Motor neuron (in vitro differentiated cells): ENCODE data around the gene KLF6. TPM values are rescaled to one million over a fixed set of nuclear protein-coding genes. Genes with fewer than 3 reads are reported as not detected.

Experiments used
- ATAC-seq, 8 experiments: fragments of 200-7000 bp; cut with Tn5 transposase; replicated peaks in 6 of 8; 2 replicates each; pipeline ENCODE4 v1.8.0; 2021; ENCODE audit warnings: mild to moderate bottlenecking in 8 of 8, moderate library complexity in 8 of 8
- H3K27ac ChIP-seq, 2 donors: fragments of 250-450 bp; sonication (Bioruptor Pico); 2 replicates each; pipeline ENCODE4 v1.9.0; 2021; ENCODE audit warnings: antibody characterized with exemption in 2 of 2, mild to moderate bottlenecking in 2 of 2, moderate library complexity in 1 of 2
- H3K4me1 ChIP-seq, 2 donors: fragments of 250-450 bp; sonication (Bioruptor Pico); replicated peaks in 1 of 2; 2 replicates each; pipeline ENCODE4 v1.6.1; 2021; ENCODE audit warnings: antibody characterized with exemption in 2 of 2, mild to moderate bottlenecking in 2 of 2, moderate library complexity in 1 of 2
- H3K4me3 ChIP-seq, 5 donors: fragments of 250-450 bp; sonication (Bioruptor Pico); 2 replicates each; pipeline ENCODE4 v1.9.0; 2021; ENCODE audit warnings: antibody characterized with exemption in 5 of 5, mild to moderate bottlenecking in 5 of 5, moderate library complexity in 4 of 5
- WGBS, 10 experiments: fragments of 450-650 bp; shearing (Covaris generic); methylation state at CpG; one replicate each; pipeline ENCODE4 v1.0.0; 2022; 5-methylcytosine and 5-hydroxymethylcytosine counted together
- in situ Hi-C, 9 experiments: fragments of 400-800 bp; cut with MboI; loops; one replicate each; pipeline ENCODE4 v1.15.0; 2021; ENCODE audit warnings: low sequenced_read_pairs in 9 of 9, low pct_unique_long_range_greater_than_20kb in 2 of 9; ENCODE audit not compliant: unreplicated experiment in 9 of 9
- total RNA-seq, 8 experiments: library from RNA; unstranded; fragments of 300-600 nt; gene quantifications; 2 replicates each; pipeline versions ENCODE4 v1.2.3 to v1.2.4, GENCODE V29; 2022

The KLF6 gene
- total RNA-seq, 8 experiments from 2014 or later: 7.9 to 30.7 (median 23.7) TPM

DNA sequence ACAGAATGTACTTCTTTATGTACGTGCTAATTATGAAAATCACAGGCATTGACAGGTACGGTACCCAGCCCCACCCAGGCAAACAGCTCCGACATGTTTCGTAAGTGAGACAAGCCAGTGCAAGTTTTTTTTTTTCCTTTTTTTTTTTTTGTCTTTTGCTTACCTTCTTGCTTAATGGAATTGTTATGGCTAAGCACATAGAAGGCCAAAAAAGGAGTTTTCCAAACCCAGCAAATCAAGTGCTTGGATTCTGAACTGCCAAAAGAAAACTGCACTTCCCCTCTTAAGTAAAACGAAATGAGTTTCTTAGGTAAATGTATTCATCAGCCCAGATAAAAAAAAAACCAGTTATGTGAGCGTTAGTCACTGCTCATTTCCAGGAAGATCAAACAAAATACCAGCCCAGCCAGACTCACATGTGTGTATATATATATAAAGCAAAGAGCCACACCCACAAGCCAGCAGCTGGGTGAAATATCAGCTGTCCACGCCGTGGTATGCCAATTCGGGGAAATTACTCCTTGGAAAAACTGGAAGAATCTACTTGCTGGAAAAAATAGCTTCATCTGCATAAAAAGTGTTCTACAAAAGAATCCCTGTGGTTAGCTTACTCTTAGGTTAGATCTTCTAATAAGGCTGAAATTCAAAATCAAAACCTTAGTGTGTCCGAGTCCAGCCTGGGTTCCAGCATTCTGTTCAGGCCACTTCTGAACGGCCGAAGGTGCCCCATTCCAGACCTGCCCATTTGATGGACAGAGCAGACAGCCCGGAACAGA, 8.0 kb downstream of the KLF6 start:
- no peak overlapping the region for H3K4me3 ChIP-seq
- H3K27ac ChIP-seq: no peak overlapping the region
- peak in 3 of 8 experiments; percentile 35 to 67 (median 51) for ATAC-seq
- 24 to 99% (median 90%) methylated on average over 5 to 12 of the region's 13 CpGs for WGBS, 10 experiments
- in situ Hi-C loops: loop anchor here in 2 of 9 experiments (10.0 to 25.0 kb wide), 2 partner anchors 532 to 540 kb away; no protein-coding TSS in a partner anchor
- peaks cover 47% of the 10 kb centered on the region in 2 donors for H3K4me1 ChIP-seq

DNA sequence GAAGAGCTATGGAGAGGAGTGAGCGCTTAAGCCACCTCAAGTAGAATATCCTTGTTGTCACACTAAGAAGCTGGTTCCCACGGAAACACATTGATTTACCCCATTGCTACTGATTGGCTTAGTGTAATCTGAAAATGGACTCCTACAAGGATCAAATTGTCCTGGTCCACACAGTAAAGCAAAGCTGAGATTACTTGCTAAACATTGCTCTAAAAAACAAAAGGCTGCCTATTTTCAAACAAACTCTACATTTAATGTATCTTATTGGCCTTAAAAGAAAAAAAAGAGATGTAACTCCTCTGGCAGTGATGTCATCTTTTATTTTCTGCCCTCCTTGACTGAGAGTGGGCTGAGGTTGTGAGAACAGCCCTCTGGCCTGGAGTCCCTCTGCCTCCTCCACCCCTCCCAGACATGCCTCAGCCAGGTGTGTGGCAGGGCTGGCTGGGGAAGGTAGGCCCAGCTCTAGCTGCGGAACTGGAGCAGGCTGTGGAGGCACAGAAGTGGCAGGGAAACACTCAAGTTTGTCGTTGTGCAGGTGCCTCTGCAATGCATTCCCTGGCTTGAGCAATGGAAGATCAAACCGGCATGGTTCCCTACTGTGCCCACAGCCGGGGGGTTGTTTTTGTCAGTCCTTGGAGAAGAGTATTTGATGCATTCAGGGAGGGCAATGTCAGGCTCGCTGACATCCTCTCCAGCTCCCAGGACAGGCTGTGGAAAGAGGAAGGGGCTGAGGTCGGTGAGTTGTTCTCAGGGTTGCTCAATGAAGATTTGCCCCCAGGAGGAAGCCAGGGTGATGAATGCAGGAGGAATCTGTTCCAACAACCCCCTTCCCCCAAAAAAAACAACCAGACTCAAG, 9.1 kb downstream of the KLF6 start:
- in situ Hi-C loops: loop anchor here in 2 of 9 experiments (10.0 to 25.0 kb wide), 2 partner anchors 531 to 539 kb away; no protein-coding TSS in a partner anchor
- 20 to 70% (median 57%) methylated on average over 1 to 6 of the region's 8 CpGs; no CpG with 5 or more reads in 3 of the 10 experiments for WGBS, 10 experiments
- peak in 6 of 8 experiments; percentile 0 to 80 (median 76) for ATAC-seq
- Histone ChIP-seq H3K27ac (peak overlapping the region in 1 of 2 donors; percentile 27), H3K4me1 (peaks cover 36 to 37% of the 10 kb centered on the region in 2 donors), H3K4me3 (no peak overlapping the region)

DNA sequence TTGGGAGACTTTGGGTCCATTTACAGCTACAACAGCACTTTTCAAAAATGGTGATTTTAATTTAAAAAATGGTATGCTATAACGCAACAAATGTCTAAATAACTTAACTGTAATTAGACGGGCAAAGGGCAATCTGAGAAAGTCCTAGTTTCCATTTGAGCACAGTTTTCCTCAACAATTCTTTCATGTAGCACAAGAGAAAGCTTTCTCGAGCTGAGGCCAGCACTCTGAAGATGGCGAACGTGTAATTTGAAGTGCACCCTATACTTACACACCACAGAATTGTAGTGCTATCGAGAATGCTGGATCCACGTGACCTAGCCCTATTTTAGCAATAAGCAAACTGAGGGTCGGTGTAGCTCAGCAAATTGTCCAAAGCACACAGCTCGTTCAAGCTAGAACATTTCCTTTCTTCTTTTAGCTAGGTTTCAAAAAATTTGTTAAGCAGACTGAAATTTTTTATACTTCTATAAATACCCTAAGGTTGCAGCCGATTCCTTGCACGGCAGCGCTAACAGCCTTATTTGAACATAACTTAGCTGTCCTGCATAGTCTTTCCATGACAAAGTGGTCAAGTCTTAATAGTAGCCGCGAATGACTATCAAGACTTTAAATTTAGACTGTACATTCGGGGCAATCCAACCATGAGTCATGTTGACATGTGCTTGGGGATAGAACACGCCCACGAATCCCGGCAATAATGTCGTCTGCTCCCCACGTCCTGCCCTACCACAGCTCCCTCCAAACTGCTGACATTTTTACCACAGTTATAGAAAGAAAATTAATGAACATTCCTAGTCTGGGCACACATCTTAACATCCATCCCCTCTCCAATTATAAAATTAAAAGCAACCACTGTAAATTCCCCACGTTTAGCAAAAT, 10.0 kb downstream of the KLF6 start:
- WGBS, 10 experiments: 28 to 92% (median 77%) methylated on average over 2 to 21 of the region's 21 CpGs
- no peak overlapping the region for H3K4me3 ChIP-seq
- H3K4me1 ChIP-seq: peaks cover 28 to 30% of the 10 kb centered on the region in 2 donors
- peak; percentile 11 to 77 (median 57) for ATAC-seq
- in situ Hi-C loops: loop anchor here in 3 of 9 experiments (10.0 to 25.0 kb wide), 3 partner anchors 513 to 538 kb away; no protein-coding TSS in a partner anchor
- no peak overlapping the region for H3K27ac ChIP-seq

DNA sequence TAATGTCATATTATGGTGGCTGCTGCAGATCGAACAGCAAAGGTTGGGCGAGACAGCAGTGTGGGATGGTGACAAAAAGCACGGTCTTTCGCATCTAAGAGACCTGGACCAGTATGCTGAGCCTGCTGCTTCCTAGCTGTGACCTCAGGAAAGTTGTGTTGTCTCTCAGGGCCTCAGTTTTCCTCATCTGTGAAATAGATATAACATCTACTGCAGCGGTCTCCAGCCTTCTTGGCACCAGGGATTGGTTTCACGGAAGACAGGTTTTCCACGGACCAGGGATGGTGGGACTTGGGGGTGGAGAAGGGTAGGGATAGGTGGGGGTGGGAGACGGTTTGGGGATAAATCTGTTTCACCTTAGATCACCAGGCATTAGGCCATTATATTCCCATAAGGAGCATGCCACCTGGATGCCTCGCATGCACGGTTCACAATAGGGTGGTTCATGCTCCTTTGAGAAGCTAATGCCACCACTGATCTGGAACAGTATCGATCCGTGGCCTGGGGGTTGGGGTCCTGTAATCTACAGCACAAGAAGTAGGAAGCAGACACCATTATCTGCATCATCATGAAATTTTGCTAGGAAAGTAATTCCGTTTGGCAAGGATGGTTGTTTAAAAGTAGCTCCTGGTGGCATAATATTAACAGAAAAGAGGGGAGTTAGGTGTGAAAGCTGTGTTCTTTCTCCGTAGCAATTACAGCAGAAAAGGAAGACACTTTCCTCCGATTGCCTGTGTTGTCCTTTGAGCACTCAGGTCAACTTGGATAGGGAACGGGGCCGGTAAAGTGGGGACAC, 10.8 kb downstream of the KLF6 start:
- Histone ChIP-seq H3K4me1 (peaks cover 20 to 24% of the 10 kb centered on the region in 2 donors), H3K4me3 (no peak overlapping the region), H3K27ac (no peak overlapping the region)
- WGBS, 10 experiments: 67 to 100% (median 89%) methylated on average over 1 to 14 of the region's 17 CpGs; no CpG with 5 or more reads in 1 of the 10 experiments
- in situ Hi-C loops: loop anchor here in 2 of 9 experiments (10.0 to 25.0 kb wide), 2 partner anchors 512 to 529 kb away; no protein-coding TSS in a partner anchor
- no peak for ATAC-seq

GRCh38 chr10:3773460-3774017, 11.5 kb downstream of the KLF6 start:
- in situ Hi-C loops: loop anchor here in 2 of 9 experiments (10.0 to 25.0 kb wide), 2 partner anchors 511 to 529 kb away; no protein-coding TSS in a partner anchor
- Histone ChIP-seq H3K4me3 (no peak overlapping the region), H3K27ac (no peak overlapping the region), H3K4me1 (peaks cover 13 to 22% of the 10 kb centered on the region in 2 donors)
- ATAC-seq: peak in 1 of 8 experiments; percentile 24
- 23 to 96% (median 57%) methylated on average over 1 to 10 of the region's 10 CpGs; no CpG with 5 or more reads in 1 of the 10 experiments for WGBS, 10 experiments

GRCh38 chr10:3772361-3773171, 12.4 kb downstream of the KLF6 start:
- Histone ChIP-seq H3K4me1 (peaks cover 11 to 22% of the 10 kb centered on the region in 2 donors), H3K4me3 (no peak overlapping the region), H3K27ac (no peak overlapping the region)
- ATAC-seq: no peak
- in situ Hi-C loops: loop anchor here in 2 of 9 experiments (10.0 to 25.0 kb wide), 2 partner anchors 510 to 528 kb away; no protein-coding TSS in a partner anchor
- WGBS, 10 experiments: 87 to 100% (median 90%) methylated on average over 2 to 8 of the region's 10 CpGs; no CpG with 5 or more reads in 1 of the 10 experiments

DNA sequence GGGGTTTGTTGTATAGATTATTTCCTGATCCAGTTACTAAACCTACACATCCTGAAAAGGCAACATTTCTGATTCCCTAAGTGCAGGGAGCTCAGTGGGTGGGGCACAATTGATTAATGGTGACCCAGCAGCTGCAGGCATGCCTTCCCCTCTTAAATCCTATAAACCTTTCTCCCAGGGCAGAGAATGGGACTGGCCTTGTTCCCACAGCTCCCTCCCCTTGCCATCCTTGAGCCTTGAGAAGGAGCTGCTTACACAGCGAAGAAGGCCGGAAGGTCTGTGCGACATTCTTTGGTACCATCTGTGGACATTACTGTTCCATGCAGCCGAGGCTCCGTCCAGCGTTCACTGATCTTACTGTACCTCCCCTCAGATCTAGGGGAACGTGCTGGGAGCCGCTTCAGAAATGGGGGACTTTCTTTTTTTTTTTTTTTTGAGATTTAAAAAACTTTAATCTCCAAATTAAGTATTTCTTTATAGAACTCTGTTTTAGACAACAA, 14.3 kb downstream of the KLF6 start:
- peak in 1 of 8 experiments; percentile 10 for ATAC-seq
- WGBS, 10 experiments: 80 to 100% (median 97%) methylated on average over 1 to 7 of the region's 8 CpGs; no CpG with 5 or more reads in 1 of the 10 experiments
- no peak overlapping the region for H3K27ac ChIP-seq
- peaks cover 17 to 22% of the 10 kb centered on the region in 2 donors for H3K4me1 ChIP-seq
- in situ Hi-C loops: loop anchor here in 2 of 9 experiments (10.0 to 25.0 kb wide), 2 partner anchors 508 to 526 kb away; no protein-coding TSS in a partner anchor
- no peak overlapping the region for H3K4me3 ChIP-seq

DNA sequence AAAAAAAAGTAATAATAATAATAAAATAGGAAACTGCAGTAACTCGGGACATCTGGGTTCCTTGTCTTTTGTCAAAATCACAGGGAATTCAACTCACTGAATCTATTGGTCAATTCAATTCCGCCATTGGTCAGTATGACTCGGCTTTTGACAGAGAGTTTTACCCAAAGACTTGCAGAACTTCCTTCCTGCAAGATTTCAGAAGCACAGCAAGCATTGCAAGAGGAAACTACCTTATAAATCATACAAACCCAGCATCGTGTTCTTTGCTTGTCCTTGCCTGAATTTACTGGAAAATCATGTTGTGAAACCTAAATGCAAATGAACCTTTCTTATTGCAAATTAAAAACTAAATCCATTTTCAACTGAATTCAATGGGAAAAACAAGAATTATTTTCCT, 15.5 kb downstream of the KLF6 start:
- no peak for ATAC-seq
- Histone ChIP-seq H3K4me1 (peaks cover 22% of the 10 kb centered on the region in 2 donors), H3K27ac (no peak overlapping the region), H3K4me3 (no peak overlapping the region)
- WGBS, 10 experiments: 40 to 100% (median 83%) methylated on average over 1 to 4 of the region's 4 CpGs
- in situ Hi-C loops: loop anchor here in 1 of 9 experiments (25.0 kb wide), 1 partner anchor 507 kb away; no protein-coding TSS in a partner anchor

- peak in 7 of 8 experiments; percentile 39 to 87 (median 73) for ATAC-seq
- Histone ChIP-seq H3K4me1 (peaks cover 29 to 40% of the 10 kb centered on the region in 2 donors), H3K4me3 (no peak overlapping the region), H3K27ac (peak overlapping the region in 1 of 2 donors; percentile 37)
- 4 to 76% (median 49%) methylated on average over 4 to 17 of the region's 17 CpGs for WGBS, 10 experiments
- in situ Hi-C loops: loop anchor here in 1 of 9 experiments (25.0 kb wide), 1 partner anchor 504 kb away; no protein-coding TSS in a partner anchor
Measured at GRCh38 chr10:3766046-3766756, 18.8 kb downstream of the KLF6 start.
